Esophagus muscularis mucosa (tissue), 4 donors: ENCODE data around the gene MAP4K4. TPM values are rescaled to one million over a fixed set of nuclear protein-coding genes. Genes with fewer than 3 reads are reported as not detected.

ENCODE experiments used
- DNase-seq: peaks from one replicate; pipeline ENCODE4 v3.0.0-alpha.2; 2017; ENCODE audit errors: extremely low spot score
- H3K27ac ChIP-seq, 4 donors: fragments of 200-600 bp; sonication (generic); replicated peaks in 1 of 4; 1 replicate in 3 of 4; 2 replicates in 1 of 4; pipeline ENCODE4 v1.5.1; 2016 to 2019; ENCODE audit warnings: mild to moderate bottlenecking in 1 of 4
- H3K27me3 ChIP-seq, 4 donors: fragments of 200-600 bp; sonication (generic); one replicate each; pipeline versions ENCODE4 v1.5.1 to v1.6.0; 2016 to 2019
- H3K36me3 ChIP-seq, 4 donors: fragments of 200-600 bp; sonication (generic); one replicate each; pipeline ENCODE4 v1.5.1; 2016 to 2019
- H3K4me1 ChIP-seq, 4 donors: fragments of 200-600 bp; sonication (generic); one replicate each; pipeline ENCODE4 v1.5.1; 2016 to 2019
- H3K4me3 ChIP-seq, 4 donors: fragments of 200-600 bp; sonication (generic); 1 replicate in 2 of 4; 2 replicates in 2 of 4; pipeline ENCODE4 v1.5.1; 2016 to 2019; ENCODE audit warnings: mild to moderate bottlenecking in 4 of 4, moderate library complexity in 1 of 4
- H3K9me3 ChIP-seq, 4 donors: fragments of 200-600 bp; sonication (generic); 1 replicate in 3 of 4; 2 replicates in 1 of 4; pipeline ENCODE4 v1.5.1; 2016 to 2019
- CTCF ChIP-seq, 3 experiments: fragments of 200-600 bp in 2 of 3; fragments of 450-650 bp in 1 of 3; sonication (generic) in 2 of 3; IDR thresholded peaks; one replicate each; pipeline ENCODE4 v1.5.1; 2017 to 2019; ENCODE audit warnings: antibody characterized with exemption in 3 of 3, mild to moderate bottlenecking in 2 of 3, moderate library complexity in 1 of 3
- EP300 ChIP-seq: sonication (generic); formaldehyde crosslinking; IDR thresholded peaks from one replicate; pipeline ENCODE4 v1.6.1; 2017; ENCODE audit warnings: antibody characterized with exemption
- POLR2A ChIP-seq: fragments of 450-650 bp; IDR thresholded peaks from one replicate; pipeline ENCODE4 v1.6.1; 2017; ENCODE audit warnings: antibody characterized with exemption, moderate library complexity, mild to moderate bottlenecking, low read depth
- POLR2AphosphoS5 ChIP-seq, 2 donors: sonication (generic); formaldehyde crosslinking; IDR thresholded peaks; one replicate each; pipeline ENCODE4 v1.6.1; 2017; ENCODE audit warnings: antibody characterized with exemption in 2 of 2
- WGBS: methylation state at CpG from one replicate; pipeline ENCODE4 v1.1.5; 2018; 5-methylcytosine and 5-hydroxymethylcytosine counted together
- intact Hi-C: fragments of 100-400 bp; cut with DNase I; formaldehyde crosslinking; loops from one replicate; pipeline ENCODE4 v1.15.1; 2023
- total RNA-seq, 4 donors: library from RNA; depleted of rRNA; stranded (reverse); fragments of >200 nt; gene quantifications; one replicate each; pipeline versions ENCODE4 v1.1.0 to v1.2.1, GENCODE V29; 2016

The MAP4K4 gene
- total RNA-seq, 4 donors from 2014 or later = 37.8 to 59.0 (median 51.7) TPM

GRCh38 chr2:101818531-101819451, 121.3 kb downstream of the MAP4K4 start:
- TF ChIP-seq CTCF (IDR thresholded peaks at IDR 0.05) = no peak
- no peak for TF ChIP-seq POLR2AphosphoS5 (IDR thresholded peaks at IDR 0.05)
- no peak for TF ChIP-seq POLR2A
- TF ChIP-seq EP300 = no peak
- intact Hi-C loops = no loop called here
- no peak for DNase-seq
- no peaks in the 10 kb centered on the region for H3K36me3 ChIP-seq
- no peak overlapping the region for H3K4me3 ChIP-seq
- no peak overlapping the region for H3K27ac ChIP-seq
- WGBS = 100% methylated on average over 1 of the region's 1 CpG
- peaks cover 41 to 73% (median 60%) of the 10 kb centered on the region in 4 donors for H3K4me1 ChIP-seq
- no peaks in the 10 kb centered on the region for H3K9me3 ChIP-seq
- no peaks in the 10 kb centered on the region for H3K27me3 ChIP-seq

DNA sequence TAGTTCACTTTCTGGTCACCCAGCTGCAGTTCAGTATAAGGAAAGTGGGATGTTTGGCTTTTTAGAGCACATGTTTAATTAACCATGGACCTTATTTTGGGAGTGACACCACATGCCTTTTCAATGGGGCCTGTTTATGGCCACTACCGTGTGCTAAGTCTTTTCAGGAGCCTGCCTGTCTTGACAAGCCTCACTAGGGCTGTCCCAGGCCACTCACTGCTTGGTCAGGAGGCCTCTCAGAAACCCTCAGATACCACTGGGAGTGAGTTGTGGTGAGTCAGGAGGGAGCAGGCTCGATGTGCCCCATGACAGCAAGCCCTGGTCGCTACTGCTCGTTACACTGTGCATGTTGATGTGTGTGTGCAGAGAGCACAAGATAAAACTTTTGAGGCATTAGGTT, 123.0 kb downstream of the MAP4K4 start:
- H3K9me3 ChIP-seq = no peaks in the 10 kb centered on the region
- no peak overlapping the region for H3K27ac ChIP-seq
- peaks cover 0 to 6% (median 2%) of the 10 kb centered on the region in 4 donors for H3K36me3 ChIP-seq
- TF ChIP-seq POLR2A = no peak
- TF ChIP-seq EP300 = no peak
- H3K4me1 ChIP-seq = peaks cover 41 to 68% (median 56%) of the 10 kb centered on the region in 4 donors
- no peak overlapping the region for H3K4me3 ChIP-seq
- DNase-seq = no peak
- 75% methylated on average over 4 of the region's 4 CpGs for WGBS
- intact Hi-C loops = loop anchor here (10.0 kb wide), 1 partner anchor 306 kb away; no protein-coding TSS in a partner anchor
- H3K27me3 ChIP-seq = no peaks in the 10 kb centered on the region

DNA sequence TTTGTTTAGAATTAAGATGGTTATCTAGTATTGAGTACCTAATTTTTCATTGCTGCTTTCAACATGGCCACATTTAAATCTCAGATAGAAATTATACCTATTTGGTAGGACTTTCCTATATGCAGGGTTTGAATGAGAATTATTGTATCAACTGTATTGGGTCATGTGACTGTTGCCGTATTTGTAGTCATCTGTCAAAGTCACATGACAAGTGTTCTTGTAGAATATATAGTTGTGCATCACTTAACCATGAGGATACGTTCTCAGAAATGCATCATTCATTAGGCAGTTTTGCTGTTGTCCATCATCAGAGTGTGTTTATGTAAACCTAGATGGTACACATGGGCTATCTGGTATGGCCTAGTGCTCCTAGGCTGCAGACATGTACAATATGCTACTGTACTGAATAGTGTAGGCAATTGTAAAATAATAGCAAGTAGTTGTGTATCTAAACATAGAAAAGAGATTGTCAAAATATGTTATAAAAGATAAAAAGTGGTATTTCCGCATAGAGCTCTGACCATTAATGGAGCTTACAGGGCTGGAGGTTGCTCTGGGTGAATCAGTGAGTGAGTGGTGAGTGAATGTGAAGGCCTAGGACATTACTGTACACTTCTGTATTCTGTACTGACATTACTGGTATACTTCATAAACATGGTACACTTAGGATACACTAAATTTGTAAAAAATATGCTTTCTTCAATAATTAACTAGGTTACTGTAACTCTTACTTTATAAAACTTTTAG, 123.7 kb downstream of the MAP4K4 start:
- intact Hi-C loops = loop anchor here (10.0 kb wide), 1 partner anchor 306 kb away; no protein-coding TSS in a partner anchor
- no peak for DNase-seq
- Histone ChIP-seq H3K27me3 (no peaks in the 10 kb centered on the region), H3K36me3 (peaks cover 0 to 6% (median 2%) of the 10 kb centered on the region in 4 donors), H3K27ac (no peak overlapping the region), H3K4me1 (peaks cover 37 to 61% (median 49%) of the 10 kb centered on the region in 4 donors), H3K9me3 (no peaks in the 10 kb centered on the region), H3K4me3 (no peak overlapping the region)
- TF ChIP-seq CTCF (IDR thresholded peaks at IDR 0.05) (no peak), EP300 (no peak), POLR2A (no peak), POLR2AphosphoS5 (IDR thresholded peaks at IDR 0.05) (no peak)
- WGBS = 85% methylated on average over 3 of the region's 3 CpGs

DNA sequence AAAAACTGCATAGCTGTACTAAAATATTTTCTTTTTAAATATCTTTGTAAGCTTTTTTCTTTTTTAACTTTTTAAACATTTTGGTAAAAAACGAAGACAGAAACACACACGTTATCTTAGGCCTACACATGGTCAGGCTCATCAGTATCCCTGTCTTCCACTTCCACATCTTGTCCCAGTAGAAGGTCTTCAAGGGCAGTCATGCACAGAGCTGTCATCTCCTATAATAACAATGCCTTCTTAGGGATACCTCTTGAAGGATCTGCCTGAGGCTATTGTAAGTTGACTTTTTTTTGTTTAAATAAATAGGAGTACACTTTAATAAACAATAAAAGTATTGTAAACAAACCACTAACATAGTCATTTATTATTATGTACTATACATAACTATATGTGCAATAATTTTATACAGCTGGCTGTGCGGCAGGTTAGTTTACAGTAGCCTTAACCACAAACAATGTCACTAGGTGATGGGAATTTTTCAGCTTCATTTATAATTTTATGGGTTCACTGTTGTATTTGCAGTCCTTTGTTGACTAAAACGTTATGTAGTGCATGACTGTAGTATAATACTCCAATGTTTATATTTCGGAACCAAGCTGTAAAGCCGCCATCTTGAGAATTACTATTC, 124.4 kb downstream of the MAP4K4 start:
- no peak overlapping the region for H3K4me3 ChIP-seq
- peaks cover 39 to 61% (median 46%) of the 10 kb centered on the region in 4 donors for H3K4me1 ChIP-seq
- peaks cover 0 to 6% (median 2%) of the 10 kb centered on the region in 4 donors for H3K36me3 ChIP-seq
- WGBS = 87% methylated on average over 6 of the region's 6 CpGs
- H3K27ac ChIP-seq = no peak overlapping the region
- H3K27me3 ChIP-seq = no peaks in the 10 kb centered on the region
- no peak for DNase-seq
- no peaks in the 10 kb centered on the region for H3K9me3 ChIP-seq
- TF ChIP-seq POLR2AphosphoS5 (IDR thresholded peaks at IDR 0.05) = no peak
- TF ChIP-seq POLR2A = no peak
- TF ChIP-seq EP300 = no peak
- TF ChIP-seq CTCF (IDR thresholded peaks at IDR 0.05) = no peak
- intact Hi-C loops = loop anchor here (2.0 to 10.0 kb wide), 2 partner anchors 123 to 307 kb away; no protein-coding TSS in a partner anchor
